Endothelial cell of umbilical vein (primary cell): Measurements from ENCODE around the gene ZNF511. TPM values are rescaled to one million over a fixed set of nuclear protein-coding genes. Genes with fewer than 3 reads are reported as not detected.

Experiments used
- BruUV-seq: library from RNA; stranded (reverse); fragments of 400-500 nt; replicated peaks from 2 replicates; lab custom pipeline; 2021; lab: Mats Ljungman, UMichigan
- CTCF ChIA-PET: fragments of 300-600, 350-600 bp; sonication (Branson Sonifier 250); formaldehyde crosslinking; loops from one replicate; lab custom pipeline; 2021; ENCODE audit warnings: antibody characterized with exemption, inconsistent platforms; lab: Charles Lee
- POLR2A ChIA-PET: fragments of 300-600, 350-600 bp; sonication (Branson Sonifier 250); formaldehyde crosslinking; loops from one replicate; lab custom pipeline; 2021; ENCODE audit warnings: antibody characterized with exemption, inconsistent platforms; lab: Charles Lee
- DNase-seq: peaks from one replicate; pipeline ENCODE4 v3.0.0-alpha.2; 2011; ENCODE audit warnings: low read depth, low spot score
- FAIRE-seq: peaks from 2 replicates; lab custom pipeline; 2011; peaks lifted over from hg19 to GRCh38; lab: Jason Lieb, UNC
- H2AFZ ChIP-seq: 2 replicates; pipeline ENCODE4 v1.6.0; 2012; ENCODE audit warnings: low read depth, low read length, control low read depth, inconsistent platforms
- H3K27ac ChIP-seq: 2 replicates; pipeline ENCODE4 v1.5.1; 2011; ENCODE audit warnings: low read depth, mild to moderate bottlenecking, control low read depth, low read length, moderate library complexity; ENCODE audit not compliant: insufficient read depth
- H3K27me3 ChIP-seq, 2 experiments: 2 replicates each; pipeline versions ENCODE4 v1.6.0 to v1.6.1; 2011; ENCODE audit warnings: low read length in 2 of 2, mixed read lengths in 1 of 2; ENCODE audit not compliant: control insufficient read depth in 2 of 2, insufficient read depth in 2 of 2
- H3K36me3 ChIP-seq, 2 experiments: 2 replicates in 1 of 2; 3 replicates in 1 of 2; pipeline ENCODE4 v1.5.1; 2011; ENCODE audit warnings: low read length in 2 of 2, mild to moderate bottlenecking in 1 of 2, moderate library complexity in 1 of 2; ENCODE audit not compliant: control insufficient read depth in 2 of 2, insufficient read depth in 2 of 2; ENCODE audit errors: extremely low read depth in 1 of 2
- H3K4me1 ChIP-seq: 3 replicates; pipeline ENCODE4 v1.5.1; 2011; ENCODE audit warnings: mild to moderate bottlenecking, low read length; ENCODE audit not compliant: control insufficient read depth, insufficient read depth; ENCODE audit errors: extremely low read depth
- H3K4me2 ChIP-seq: 2 replicates; pipeline ENCODE4 v1.6.1; 2011; ENCODE audit warnings: low read length, control low read depth, mixed read lengths; ENCODE audit not compliant: insufficient read depth
- H3K4me3 ChIP-seq, 3 experiments: fragments of 200-600 bp in 1 of 3; sonication (generic), shearing (Covaris generic) in 1 of 3; replicated peaks in 1 of 3; 2 replicates each; pipeline ENCODE4 v1.5.1; 2011 to 2016; ENCODE audit warnings: control low read depth in 3 of 3, low read length in 3 of 3, mild to moderate bottlenecking in 2 of 3, inconsistent platforms in 1 of 3, low read depth in 1 of 3, moderate library complexity in 1 of 3; ENCODE audit not compliant: insufficient read depth in 1 of 3
- H3K79me2 ChIP-seq: 2 replicates; pipeline ENCODE4 v1.6.0; 2012; ENCODE audit warnings: low read length, inconsistent platforms; ENCODE audit not compliant: control insufficient read depth, insufficient read depth
- H3K9ac ChIP-seq: replicated peaks from 2 replicates; pipeline ENCODE3; 2011; ENCODE audit warnings: low read length, control low read depth; ENCODE audit not compliant: insufficient read depth; ENCODE audit errors: extremely low read depth
- H3K9me1 ChIP-seq: replicated peaks from 3 replicates; pipeline ENCODE4 v1.6.0; 2011; ENCODE audit warnings: mild to moderate bottlenecking, low read length; ENCODE audit not compliant: control insufficient read depth, insufficient read depth; ENCODE audit errors: extremely low read depth
- H3K9me3 ChIP-seq: replicated peaks from 2 replicates; pipeline ENCODE4 v1.5.1; 2012; ENCODE audit warnings: low read length, inconsistent platforms; ENCODE audit not compliant: control insufficient read depth, insufficient read depth
- H4K20me1 ChIP-seq: replicated peaks from 2 replicates; pipeline ENCODE3; 2011; ENCODE audit warnings: mild to moderate bottlenecking, low read length; ENCODE audit not compliant: control insufficient read depth, insufficient read depth; ENCODE audit errors: extremely low read depth
- FOS ChIP-seq: IDR thresholded peaks from 2 replicates; pipeline ENCODE4 v1.6.1; 2011; ENCODE audit warnings: mild to moderate bottlenecking, low read length, moderate library complexity, borderline replicate concordance; ENCODE audit not compliant: insufficient read depth
- MYC ChIP-seq: IDR thresholded peaks from one replicate; pipeline ENCODE4 v1.6.1; 2011; ENCODE audit warnings: mild to moderate bottlenecking, low read depth, low read length
- POLR2A ChIP-seq: IDR thresholded peaks from 2 replicates; pipeline ENCODE4 v1.6.1; 2012; ENCODE audit warnings: low read depth, mild to moderate bottlenecking, control low read depth, low read length
- POLR2AphosphoS5 ChIP-seq: IDR thresholded peaks from 2 replicates; pipeline ENCODE4 v1.6.1; 2012; ENCODE audit warnings: low read depth, mild to moderate bottlenecking, control low read depth, low read length, moderate library complexity; ENCODE audit not compliant: insufficient read depth
- dilution Hi-C: fragments of 300-500 bp; cut with MboI; formaldehyde crosslinking; loops from one replicate; pipeline ENCODE4 v1.15.0; 2019; ENCODE audit warnings: low sequenced_read_pairs; ENCODE audit not compliant: extremely low pct_ligation_motif_present
- intact Hi-C: fragments of 100-400 bp; cut with micrococcal nuclease; formaldehyde crosslinking; loops from one replicate; pipeline ENCODE4 v1.10.0; 2022
- polyA plus RNA-seq, 4 experiments: library from polyadenylated mRNA; depleted of rRNA in 3 of 4; stranded (reverse) in 3 of 4; unstranded in 1 of 4; fragments of >200 nt; gene quantifications; 2 replicates each; pipeline versions ENCODE4 v1.2.1 to v1.2.3, GENCODE V29; 2011 to 2012; ENCODE audit warnings: missing spikeins in 1 of 4
- total RNA-seq: library from RNA; stranded (reverse); gene quantifications from 2 replicates; pipeline ENCODE4 v1.2.3, GENCODE V29; 2021
- TF ChIP-seq, protein P1 (sequence below), 2 donors: IDR thresholded peaks; 1 replicate in 1 of 2; 2 replicates in 1 of 2; pipeline ENCODE4 v1.5.1; 2011; ENCODE audit warnings: low read length in 2 of 2, mild to moderate bottlenecking in 2 of 2, moderate library complexity in 2 of 2, control low read depth in 1 of 2, inconsistent platforms in 1 of 2, low read depth in 1 of 2; ENCODE audit not compliant: insufficient read depth in 1 of 2; ENCODE audit errors: extremely low read depth in 1 of 2
- TF ChIP-seq, protein P2 (sequence below): IDR thresholded peaks from 2 replicates; pipeline ENCODE4 v1.6.1; 2011; ENCODE audit not compliant: insufficient read depth, insufficient read length

ZNF511 gene
- total and polyA plus RNA-seq, 2 donors (not counting 3 experiments of a cell fraction or from before 2014, with no cell fraction given): 25.6 to 37.9 TPM

DNA sequence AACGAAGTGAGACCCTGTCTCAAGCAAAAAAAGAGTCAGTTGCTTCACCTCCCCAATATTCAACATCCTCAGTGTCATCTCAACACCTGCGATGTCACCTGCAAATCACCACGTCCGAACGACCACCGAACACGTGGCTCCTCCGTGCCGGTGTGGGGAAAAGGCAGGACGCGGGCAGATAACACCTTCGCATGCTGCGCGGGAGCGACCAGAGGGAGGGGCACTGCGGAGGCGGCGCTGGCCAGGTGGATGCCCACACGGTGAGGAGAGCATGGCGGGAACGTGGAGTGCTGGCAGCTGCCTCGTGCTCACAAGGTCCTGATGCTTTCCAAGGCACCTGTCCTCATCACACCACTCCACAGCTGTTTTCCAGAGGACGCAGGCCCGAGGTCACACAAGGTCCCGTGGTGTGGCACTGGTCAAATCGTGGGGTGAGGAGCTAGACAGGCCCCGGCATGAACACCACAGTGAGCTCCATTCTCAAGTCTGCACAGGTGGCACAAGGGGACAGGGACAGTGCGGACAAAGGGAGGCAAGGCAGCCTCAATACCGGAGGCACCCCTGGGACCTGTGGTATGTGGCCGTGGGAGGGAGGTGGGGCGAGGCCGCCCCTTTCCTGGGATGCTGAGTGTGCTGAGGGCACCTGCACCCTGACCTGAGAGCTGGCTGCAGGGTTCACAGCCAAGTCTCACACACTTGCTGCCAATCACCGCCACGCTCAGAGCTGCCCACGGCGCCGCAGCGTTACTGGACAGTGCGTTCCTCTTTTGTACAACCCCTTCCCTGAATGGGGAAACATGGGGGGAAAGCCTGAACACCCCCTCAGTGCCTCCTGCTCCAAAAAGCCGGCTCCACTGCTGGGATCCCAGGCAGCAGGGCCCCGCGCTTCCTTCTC, 13.0 kb upstream of the ZNF511 start:
- dilution Hi-C loops: no loop called here
- no peaks in the 10 kb centered on the region for H3K79me2 ChIP-seq
- intact Hi-C loops: no loop called here
- H3K27ac ChIP-seq: no peak overlapping the region
- BruUV-seq: no TSS peak
- POLR2A ChIA-PET: no interaction called here
- H2AFZ ChIP-seq: no peak overlapping the region
- no peaks in the 10 kb centered on the region for H3K9me3 ChIP-seq
- H3K27me3 ChIP-seq: no peaks in the 10 kb centered on the region
- no peaks in the 10 kb centered on the region for H3K9me1 ChIP-seq
- no peaks in the 10 kb centered on the region for H4K20me1 ChIP-seq
- no peak for DNase-seq
- H3K4me3 ChIP-seq: no peak overlapping the region
- H3K36me3 ChIP-seq: peaks cover under 1 to 43% of the 10 kb centered on the region in 2 experiments
- TF ChIP-seq, protein P1, sequence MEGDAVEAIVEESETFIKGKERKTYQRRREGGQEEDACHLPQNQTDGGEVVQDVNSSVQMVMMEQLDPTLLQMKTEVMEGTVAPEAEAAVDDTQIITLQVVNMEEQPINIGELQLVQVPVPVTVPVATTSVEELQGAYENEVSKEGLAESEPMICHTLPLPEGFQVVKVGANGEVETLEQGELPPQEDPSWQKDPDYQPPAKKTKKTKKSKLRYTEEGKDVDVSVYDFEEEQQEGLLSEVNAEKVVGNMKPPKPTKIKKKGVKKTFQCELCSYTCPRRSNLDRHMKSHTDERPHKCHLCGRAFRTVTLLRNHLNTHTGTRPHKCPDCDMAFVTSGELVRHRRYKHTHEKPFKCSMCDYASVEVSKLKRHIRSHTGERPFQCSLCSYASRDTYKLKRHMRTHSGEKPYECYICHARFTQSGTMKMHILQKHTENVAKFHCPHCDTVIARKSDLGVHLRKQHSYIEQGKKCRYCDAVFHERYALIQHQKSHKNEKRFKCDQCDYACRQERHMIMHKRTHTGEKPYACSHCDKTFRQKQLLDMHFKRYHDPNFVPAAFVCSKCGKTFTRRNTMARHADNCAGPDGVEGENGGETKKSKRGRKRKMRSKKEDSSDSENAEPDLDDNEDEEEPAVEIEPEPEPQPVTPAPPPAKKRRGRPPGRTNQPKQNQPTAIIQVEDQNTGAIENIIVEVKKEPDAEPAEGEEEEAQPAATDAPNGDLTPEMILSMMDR (IDR thresholded peaks at IDR 0.05; ENCODE audit: extremely low read depth in 1 of 2, insufficient read depth in 1 of 2, low read depth in 1 of 2, low read length in 2 of 2): no peak
- TF ChIP-seq POLR2A (no peak), POLR2AphosphoS5 (no peak), FOS (no peak), MYC (no peak)
- TF ChIP-seq, protein P2, sequence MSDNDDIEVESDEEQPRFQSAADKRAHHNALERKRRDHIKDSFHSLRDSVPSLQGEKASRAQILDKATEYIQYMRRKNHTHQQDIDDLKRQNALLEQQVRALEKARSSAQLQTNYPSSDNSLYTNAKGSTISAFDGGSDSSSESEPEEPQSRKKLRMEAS: no peak
- H3K4me2 ChIP-seq: no peak overlapping the region
- CTCF ChIA-PET: interaction anchor here (0.7 to 1.1 kb wide), 2 partner anchors 12 to 356 kb away, joined by 3 to 4 read pairs; no protein-coding TSS in a partner anchor
- H3K4me1 ChIP-seq: peaks cover 12% of the 10 kb centered on the region
- no peak for FAIRE-seq
- H3K9ac ChIP-seq: no peak overlapping the region
